HepG2 (cell line): ENCODE data around the gene C2CD4A. TPM values are rescaled to one million over a fixed set of nuclear protein-coding genes. Genes with fewer than 3 reads are reported as not detected.

Experiments used
- ATAC-seq: fragments of 200-7000 bp; cut with Tn5 transposase; 3 replicates; pipeline ENCODE4 v1.9.1; 2020; ENCODE audit warnings: mild to moderate bottlenecking, moderate library complexity
- BruUV-seq: library from RNA; stranded (reverse); fragments of 400-500 nt; replicated peaks from 2 replicates; lab custom pipeline; 2021; lab: Mats Ljungman, UMichigan
- CTCF ChIA-PET: fragments of 300-600 bp; formaldehyde crosslinking; extraction: SDS; loops from one replicate; lab custom pipeline; 2021; ENCODE audit warnings: low total read pairs, inconsistent platforms, low intra/inter-chr PET ratio; lab: Yijun Ruan, JAX
- POLR2A ChIA-PET: fragments of 350-600 bp; sonication (Branson Sonifier 250); formaldehyde crosslinking; loops from one replicate; lab custom pipeline; 2020; ENCODE audit warnings: antibody characterized with exemption, inconsistent platforms; lab: Yijun Ruan, JAX
- DNase-seq: peaks from one replicate; pipeline ENCODE4 v3.0.0-alpha.2; 2015; ENCODE audit warnings: low spot score
- FAIRE-seq: peaks from 3 replicates; lab custom pipeline; 2011; peaks lifted over from hg19 to GRCh38; lab: Jason Lieb, UNC
- H2AFZ ChIP-seq: one replicate; pipeline ENCODE4 v1.6.1; 2011; ENCODE audit warnings: low read length, inconsistent platforms
- H3K27ac ChIP-seq: fragments of 300-600 bp; 3 replicates; pipeline ENCODE4 v1.8.0; 2011; ENCODE audit warnings: mixed run types, mild to moderate bottlenecking, mixed read lengths, low read length, inconsistent platforms; ENCODE audit not compliant: insufficient read depth; ENCODE audit errors: extremely low read length
- H3K27me3 ChIP-seq, 2 experiments: fragments of 200-600 bp in 1 of 2; 2 replicates in 1 of 2; 3 replicates in 1 of 2; pipeline versions ENCODE4 v1.6.0 to v1.8.0; 2011; ENCODE audit warnings: low read length in 2 of 2, mild to moderate bottlenecking in 2 of 2, moderate library complexity in 2 of 2, inconsistent platforms in 1 of 2; ENCODE audit not compliant: insufficient read depth in 2 of 2, control insufficient read depth in 1 of 2
- H3K36me3 ChIP-seq, 2 experiments: fragments of 200-600 bp in 1 of 2; replicated peaks in 1 of 2; 2 replicates in 1 of 2; 3 replicates in 1 of 2; pipeline versions ENCODE4 v1.5.1 to v1.8.0; 2011; ENCODE audit warnings: low read length in 2 of 2, inconsistent platforms in 1 of 2; ENCODE audit not compliant: insufficient read depth in 2 of 2, control insufficient read depth in 1 of 2
- H3K4me1 ChIP-seq: 2 replicates; pipeline ENCODE4 v1.5.1; 2012; ENCODE audit warnings: low read length, inconsistent platforms; ENCODE audit not compliant: insufficient read depth
- H3K4me2 ChIP-seq: 2 replicates; pipeline ENCODE4 v1.6.0; 2011; ENCODE audit warnings: low read depth, low read length, inconsistent platforms
- H3K4me3 ChIP-seq, 3 experiments: fragments of 200-600 bp in 1 of 3; sonication (generic), shearing (Covaris generic) in 1 of 3; replicated peaks in 1 of 3; 2 replicates each; pipeline ENCODE4 v1.5.1; 2011 to 2016; ENCODE audit warnings: low read length in 3 of 3, inconsistent platforms in 2 of 3, low read depth in 2 of 3, mild to moderate bottlenecking in 2 of 3, control low read depth in 1 of 3, mixed read lengths in 1 of 3; ENCODE audit not compliant: insufficient read depth in 1 of 3
- H3K79me2 ChIP-seq: one replicate; pipeline ENCODE4 v1.6.1; 2011; ENCODE audit warnings: low read length, inconsistent platforms; ENCODE audit not compliant: insufficient read depth
- H3K9ac ChIP-seq: 2 replicates; pipeline ENCODE4 v1.6.0; 2011; ENCODE audit warnings: mild to moderate bottlenecking, low read depth, low read length, inconsistent platforms; ENCODE audit not compliant: insufficient read depth
- H3K9me3 ChIP-seq: 2 replicates; pipeline ENCODE4 v1.5.1; 2012; ENCODE audit warnings: mild to moderate bottlenecking, low read length
- H4K20me1 ChIP-seq: 2 replicates; pipeline ENCODE4 v1.6.0; 2011; ENCODE audit warnings: inconsistent platforms, mild to moderate bottlenecking, low read length, moderate library complexity; ENCODE audit not compliant: insufficient read depth
- FOXP1 ChIP-seq, 2 experiments: fragments of 450-650 bp in 1 of 2; IDR thresholded peaks; 2 replicates each; pipeline ENCODE4 v1.6.1; 2017 to 2018; ENCODE audit warnings: antibody characterized with exemption in 1 of 2
- MAFK ChIP-seq, 2 experiments: IDR thresholded peaks in 1 of 2; conservative IDR thresholded peaks in 1 of 2; 2 replicates each; pipeline ENCODE4 v1.6.1; 2011; ENCODE audit warnings: improper control_type of control experiment in 2 of 2, low read length in 2 of 2
- MEIS2 ChIP-seq: sonication (generic); formaldehyde crosslinking; IDR thresholded peaks from 2 replicates; pipeline ENCODE4 v1.9.0; 2021; ENCODE audit warnings: mild to moderate bottlenecking, missing genetic modification reagents
- MIXL1 ChIP-seq: IDR thresholded peaks from 2 replicates; pipeline ENCODE4 v1.6.1; 2016
- NR2F1 ChIP-seq, 2 experiments: fragments of 450-650 bp in 1 of 2; formaldehyde crosslinking in 1 of 2; IDR thresholded peaks; 2 replicates each; pipeline versions ENCODE4 v1.5.0 to v1.6.1; 2016 to 2020; ENCODE audit warnings: mild to moderate bottlenecking in 1 of 2, missing compliant biosample characterization in 1 of 2, missing genetic modification reagents in 1 of 2, moderate library complexity in 1 of 2
- ZBTB21 ChIP-seq: sonication (generic); formaldehyde crosslinking; IDR thresholded peaks from 2 replicates; pipeline ENCODE4 v1.4.0; 2020; ENCODE audit warnings: missing genetic modification reagents
- ZNF451 ChIP-seq: sonication (generic); formaldehyde crosslinking; IDR thresholded peaks from 2 replicates; pipeline ENCODE4 v1.5.0; 2020; ENCODE audit warnings: mild to moderate bottlenecking, missing genetic modification reagents
- ZNF678 ChIP-seq: sonication (generic); formaldehyde crosslinking; IDR thresholded peaks from 2 replicates; pipeline ENCODE4 v1.4.0; 2020; ENCODE audit warnings: mild to moderate bottlenecking, missing genetic modification reagents
- ZNF703 ChIP-seq: sonication (generic); formaldehyde crosslinking; IDR thresholded peaks from 2 replicates; pipeline ENCODE4 v1.5.1; 2020; ENCODE audit warnings: missing genetic modification reagents, mild to moderate bottlenecking, moderate library complexity, borderline replicate concordance
- WGBS: methylation state at CpG from one replicate; pipeline ENCODE4 v1.1.6; 2017; ENCODE audit warnings: low lambda C conversion rate; 5-methylcytosine and 5-hydroxymethylcytosine counted together
- in situ Hi-C: cut with HindIII; loops from 2 replicates; pipeline ENCODE4 v1.10.0; 2017; ENCODE audit warnings: low pct_unique_long_range_greater_than_20kb; ENCODE audit not compliant: extremely low pct_ligation_motif_present
- intact Hi-C: fragments of 100-400 bp; cut with micrococcal nuclease; formaldehyde crosslinking; loops from one replicate; pipeline ENCODE4 v1.10.0; 2022; ENCODE audit not compliant: unreplicated experiment
- polyA plus RNA-seq, 8 experiments: library from polyadenylated mRNA; depleted of rRNA in 3 of 8; stranded (reverse) in 7 of 8; unstranded in 1 of 8; fragments of >200 nt; fragmentation: Illumina TruSeq in 4 of 8; extraction: Trizol in 4 of 8; gene quantifications; 2 replicates each; pipeline versions ENCODE4 v1.2.1 to v1.2.3, GENCODE V29; 2011 to 2016; ENCODE audit warnings: low read depth in 4 of 8, missing spikeins in 1 of 8, mixed read lengths in 1 of 8; ENCODE audit not compliant: insufficient read depth in 1 of 8
- total RNA-seq, 5 experiments: library from RNA; depleted of rRNA; stranded (reverse); fragments of >200 nt; fragmentation: Illumina TruSeq; extraction: Trizol; gene quantifications; 2 replicates each; pipeline ENCODE4 v1.2.3, GENCODE V29; 2016; ENCODE audit warnings: low read depth in 1 of 5
- TF ChIP-seq, protein P1 (sequence below): IDR thresholded peaks from 2 replicates; pipeline ENCODE4 v1.6.1; 2016; ENCODE audit warnings: low read depth, control low read depth
- TF ChIP-seq, protein P2 (sequence below): sonication (generic); formaldehyde crosslinking; conservative IDR thresholded peaks from 2 replicates; pipeline ENCODE4 v1.4.0; 2020; ENCODE audit warnings: missing genetic modification reagents
- TF ChIP-seq, protein P3 (sequence below): sonication (generic); formaldehyde crosslinking; IDR thresholded peaks from 2 replicates; pipeline ENCODE4 v1.5.0; 2020; ENCODE audit warnings: missing genetic modification reagents

The C2CD4A gene
- total and polyA plus RNA-seq, 2 of the 13 experiments (the other 11 are each of a cell fraction or from before 2014, with no cell fraction given), result 0.20 TPM; not detected in 1

DNA sequence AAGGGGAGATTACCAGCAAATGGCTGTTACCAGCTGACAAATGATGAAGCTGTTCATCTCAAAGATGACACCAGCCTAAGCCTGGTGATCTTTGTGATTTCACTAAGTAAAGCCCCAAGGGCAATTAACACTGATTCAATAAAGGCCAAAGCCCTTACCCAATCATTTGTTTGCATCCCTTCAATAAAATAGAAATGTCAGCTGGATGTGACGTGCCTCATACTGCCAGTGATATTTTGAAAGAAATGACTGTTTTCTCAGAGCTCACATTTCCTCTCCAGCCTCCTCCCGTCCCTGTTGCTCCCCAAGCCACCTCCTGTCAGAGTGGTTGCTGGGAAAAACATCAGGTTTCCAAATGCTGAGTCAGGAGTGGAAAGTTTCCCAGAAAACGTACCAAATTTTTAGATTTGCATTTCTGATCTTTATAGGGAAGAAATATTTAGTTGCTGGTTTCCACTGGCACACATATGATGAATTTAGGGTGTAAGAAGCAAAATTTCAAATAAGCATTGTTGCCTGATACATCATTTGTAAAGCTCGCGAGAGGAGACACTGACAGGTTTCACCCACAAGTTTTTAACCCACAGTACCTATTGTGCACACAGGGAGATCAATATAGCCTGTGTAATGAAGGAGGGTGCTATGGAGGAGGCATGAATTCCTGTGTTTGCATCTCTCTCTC lies 21.0 kb downstream of the C2CD4A start:
- Histone ChIP-seq H3K27me3 (peaks cover 0 to 10% of the 10 kb centered on the region in 2 experiments; a peak in 1 of 5 replicates), H3K27ac (no peak overlapping the region), H2AFZ (no peak overlapping the region), H3K79me2 (no peaks in the 10 kb centered on the region), H3K4me3 (no peak overlapping the region), H3K4me1 (no peaks in the 10 kb centered on the region), H4K20me1 (no peaks in the 10 kb centered on the region), H3K4me2 (no peak overlapping the region), H3K9me3 (no peaks in the 10 kb centered on the region), H3K36me3 (no peaks in the 10 kb centered on the region), H3K9ac (no peak overlapping the region)
- 26% methylated on average over 5 of the region's 5 CpGs for WGBS
- no peak for ATAC-seq
- CTCF ChIA-PET, result no interaction called here
- TF ChIP-seq MAFK (conservative IDR thresholded peaks at IDR 0.05 in 1 of 2, IDR thresholded peaks at IDR 0.05 in 1 of 2; ENCODE audit: low read length in 2 of 2), result peak in 1 of 2 experiments; percentile 30; a peak in 2 of 4 replicates
- TF ChIP-seq, protein P1, sequence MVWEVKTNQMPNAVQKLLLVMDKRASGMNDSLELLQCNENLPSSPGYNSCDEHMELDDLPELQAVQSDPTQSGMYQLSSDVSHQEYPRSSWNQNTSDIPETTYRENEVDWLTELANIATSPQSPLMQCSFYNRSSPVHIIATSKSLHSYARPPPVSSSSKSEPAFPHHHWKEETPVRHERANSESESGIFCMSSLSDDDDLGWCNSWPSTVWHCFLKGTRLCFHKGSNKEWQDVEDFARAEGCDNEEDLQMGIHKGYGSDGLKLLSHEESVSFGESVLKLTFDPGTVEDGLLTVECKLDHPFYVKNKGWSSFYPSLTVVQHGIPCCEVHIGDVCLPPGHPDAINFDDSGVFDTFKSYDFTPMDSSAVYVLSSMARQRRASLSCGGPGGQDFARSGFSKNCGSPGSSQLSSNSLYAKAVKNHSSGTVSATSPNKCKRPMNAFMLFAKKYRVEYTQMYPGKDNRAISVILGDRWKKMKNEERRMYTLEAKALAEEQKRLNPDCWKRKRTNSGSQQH (CRISPR knock-in tag), result no peak
- POLR2A ChIA-PET, result no interaction called here
- in situ Hi-C loops (no loop called here), intact Hi-C loops (no loop called here)
- BruUV-seq, result no TSS peak
- no peak for DNase-seq
- no peak for FAIRE-seq

DNA sequence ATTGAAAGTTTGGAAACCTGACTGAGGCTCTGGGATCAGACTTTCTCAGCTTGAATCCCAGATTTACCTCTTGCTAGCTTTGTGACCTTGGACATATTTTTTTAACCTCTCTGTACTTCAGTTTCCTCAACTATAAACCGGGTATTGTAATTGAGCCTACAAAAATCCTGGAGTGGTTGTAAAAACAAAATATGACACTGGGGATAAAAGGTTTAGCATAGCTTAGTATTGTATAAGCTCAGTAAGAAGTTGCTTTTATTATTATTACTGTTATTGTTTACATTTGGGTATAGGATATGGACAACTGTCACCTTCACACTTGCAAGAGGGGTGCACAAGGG lies 21.5 kb downstream of the C2CD4A start:
- 0% methylated on average over 1 of the region's 1 CpG for WGBS
- Histone ChIP-seq H3K9ac (no peak overlapping the region), H3K4me3 (no peak overlapping the region), H4K20me1 (no peaks in the 10 kb centered on the region), H3K9me3 (no peaks in the 10 kb centered on the region), H3K27ac (no peak overlapping the region), H3K4me2 (no peak overlapping the region), H3K27me3 (peaks cover 0 to 10% of the 10 kb centered on the region in 2 experiments; a peak in 1 of 5 replicates), H3K36me3 (no peaks in the 10 kb centered on the region), H3K79me2 (no peaks in the 10 kb centered on the region), H3K4me1 (no peaks in the 10 kb centered on the region), H2AFZ (no peak overlapping the region)
- intact Hi-C loops, result no loop called here
- FAIRE-seq (no peak), ATAC-seq (no peak), DNase-seq (no peak)
- in situ Hi-C loops, result no loop called here
- no TSS peak for BruUV-seq
- ChIA-PET CTCF (no interaction called here), POLR2A (no interaction called here)
- TF ChIP-seq, protein P2, sequence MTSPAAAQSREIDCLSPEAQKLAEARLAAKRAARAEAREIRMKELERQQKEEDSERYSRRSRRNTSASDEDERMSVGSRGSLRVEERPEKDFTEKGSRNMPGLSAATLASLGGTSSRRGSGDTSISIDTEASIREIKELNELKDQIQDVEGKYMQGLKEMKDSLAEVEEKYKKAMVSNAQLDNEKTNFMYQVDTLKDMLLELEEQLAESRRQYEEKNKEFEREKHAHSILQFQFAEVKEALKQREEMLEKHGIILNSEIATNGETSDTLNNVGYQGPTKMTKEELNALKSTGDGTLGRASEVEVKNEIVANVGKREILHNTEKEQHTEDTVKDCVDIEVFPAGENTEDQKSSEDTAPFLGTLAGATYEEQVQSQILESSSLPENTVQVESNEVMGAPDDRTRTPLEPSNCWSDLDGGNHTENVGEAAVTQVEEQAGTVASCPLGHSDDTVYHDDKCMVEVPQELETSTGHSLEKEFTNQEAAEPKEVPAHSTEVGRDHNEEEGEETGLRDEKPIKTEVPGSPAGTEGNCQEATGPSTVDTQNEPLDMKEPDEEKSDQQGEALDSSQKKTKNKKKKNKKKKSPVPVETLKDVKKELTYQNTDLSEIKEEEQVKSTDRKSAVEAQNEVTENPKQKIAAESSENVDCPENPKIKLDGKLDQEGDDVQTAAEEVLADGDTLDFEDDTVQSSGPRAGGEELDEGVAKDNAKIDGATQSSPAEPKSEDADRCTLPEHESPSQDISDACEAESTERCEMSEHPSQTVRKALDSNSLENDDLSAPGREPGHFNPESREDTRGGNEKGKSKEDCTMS, result no peak
- TF ChIP-seq, protein P3, sequence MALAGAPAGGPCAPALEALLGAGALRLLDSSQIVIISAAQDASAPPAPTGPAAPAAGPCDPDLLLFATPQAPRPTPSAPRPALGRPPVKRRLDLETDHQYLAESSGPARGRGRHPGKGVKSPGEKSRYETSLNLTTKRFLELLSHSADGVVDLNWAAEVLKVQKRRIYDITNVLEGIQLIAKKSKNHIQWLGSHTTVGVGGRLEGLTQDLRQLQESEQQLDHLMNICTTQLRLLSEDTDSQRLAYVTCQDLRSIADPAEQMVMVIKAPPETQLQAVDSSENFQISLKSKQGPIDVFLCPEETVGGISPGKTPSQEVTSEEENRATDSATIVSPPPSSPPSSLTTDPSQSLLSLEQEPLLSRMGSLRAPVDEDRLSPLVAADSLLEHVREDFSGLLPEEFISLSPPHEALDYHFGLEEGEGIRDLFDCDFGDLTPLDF (CRISPR knock-in tag), result no peak
- TF ChIP-seq ZNF678 (CRISPR knock-in tag), result no peak
- TF ChIP-seq MIXL1, result no peak
- no peak for TF ChIP-seq NR2F1 (CRISPR knock-in tag; IDR thresholded peaks at IDR 0.05)
- no peak for TF ChIP-seq FOXP1 (IDR thresholded peaks at IDR 0.05)
- no peak for TF ChIP-seq FOXP1 (CRISPR knock-in tag; IDR thresholded peaks at IDR 0.05)
- no peak for TF ChIP-seq ZNF451
- no peak for TF ChIP-seq MEIS2 (CRISPR knock-in tag)
- no peak for TF ChIP-seq ZBTB21 (CRISPR knock-in tag)
- no peak for TF ChIP-seq ZNF703 (CRISPR knock-in tag)
